Measurements from ENCODE around the gene SMAP1.

SMAP1 gene

DNA sequence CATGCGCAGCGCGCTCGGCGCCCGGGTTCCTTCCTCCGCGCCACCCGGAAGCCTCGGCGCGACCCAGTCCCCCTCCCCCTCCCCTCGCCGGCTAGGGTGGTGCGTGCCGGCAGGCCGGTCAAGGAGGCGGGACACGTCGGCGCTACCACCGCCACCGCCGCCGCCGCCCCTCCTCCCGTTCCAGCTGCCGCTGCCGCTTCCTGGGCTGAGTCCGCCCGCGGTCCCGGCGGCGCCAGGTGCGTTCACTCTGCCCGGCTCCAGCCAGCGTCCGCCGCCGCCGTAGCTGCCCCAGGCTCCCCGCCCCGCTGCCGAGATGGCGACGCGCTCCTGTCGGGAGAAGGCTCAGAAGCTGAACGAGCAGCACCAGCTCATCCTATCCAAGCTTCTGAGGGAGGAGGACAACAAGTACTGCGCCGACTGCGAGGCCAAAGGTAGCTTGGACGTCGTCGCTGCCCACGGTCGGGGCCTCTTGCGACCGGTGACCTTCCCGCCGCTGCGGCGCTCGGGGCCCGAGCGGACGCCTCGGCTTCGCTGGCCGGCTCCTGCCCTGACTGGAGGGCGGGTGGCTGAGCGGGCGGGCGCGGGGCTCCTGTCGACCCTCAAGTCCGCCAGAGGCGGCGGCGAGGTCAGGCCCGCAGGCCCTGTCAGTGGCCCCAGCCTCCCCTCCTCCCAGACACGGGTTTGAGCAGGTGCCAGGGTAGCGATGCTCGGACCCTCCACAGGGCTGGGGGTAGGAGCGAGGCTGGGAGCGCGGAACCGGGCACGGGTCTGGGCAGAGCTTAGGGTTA is at the start of gene SMAP1:
TSS of gene SMAP1 (plus strand) at position 173 of the 788 bp plus-strand sequence. CDS start at position 314, 141 bp downstream.
- peak; percentile 63 for DNase-seq

DNA sequence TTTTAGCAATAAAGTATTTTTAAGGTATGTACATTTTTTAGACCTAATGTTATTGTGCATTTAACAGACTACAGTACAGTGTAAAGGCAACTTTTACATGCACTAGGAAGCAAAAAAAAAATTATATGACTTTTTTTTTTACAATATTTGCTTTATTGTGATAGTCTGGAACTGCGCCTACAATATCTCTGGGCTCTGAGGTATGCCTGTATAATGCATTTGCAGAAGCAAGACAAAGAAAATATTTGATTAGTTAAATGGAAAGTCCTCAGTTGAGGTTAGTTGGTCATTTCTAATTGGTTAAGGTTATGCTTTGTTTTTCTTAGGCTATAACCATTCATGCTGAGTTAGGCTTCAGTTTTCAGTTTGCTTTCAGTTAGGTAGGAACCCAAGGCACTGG is 46.9 kb upstream of the SMAP1 start:
- no peak for DNase-seq

DNA sequence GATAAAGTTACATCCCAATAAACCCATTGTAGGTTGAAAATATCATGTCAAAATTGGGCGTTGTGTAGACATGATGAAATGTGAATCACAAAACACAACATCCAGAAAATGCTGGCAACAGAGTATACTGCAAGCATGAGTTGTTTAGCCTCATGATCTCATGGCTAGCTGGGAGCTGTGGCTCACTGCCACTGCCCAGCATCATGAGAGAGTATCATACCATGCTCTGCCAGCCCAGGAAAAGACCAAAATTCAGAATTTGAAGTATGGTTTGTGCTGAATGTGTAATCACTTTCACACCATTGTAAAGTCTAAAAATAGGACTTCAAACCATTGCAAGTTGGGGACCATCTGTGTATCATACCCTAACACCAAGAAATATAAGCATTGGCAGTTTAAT is 45.2 kb upstream of the SMAP1 start:
- no peak for DNase-seq

DNA sequence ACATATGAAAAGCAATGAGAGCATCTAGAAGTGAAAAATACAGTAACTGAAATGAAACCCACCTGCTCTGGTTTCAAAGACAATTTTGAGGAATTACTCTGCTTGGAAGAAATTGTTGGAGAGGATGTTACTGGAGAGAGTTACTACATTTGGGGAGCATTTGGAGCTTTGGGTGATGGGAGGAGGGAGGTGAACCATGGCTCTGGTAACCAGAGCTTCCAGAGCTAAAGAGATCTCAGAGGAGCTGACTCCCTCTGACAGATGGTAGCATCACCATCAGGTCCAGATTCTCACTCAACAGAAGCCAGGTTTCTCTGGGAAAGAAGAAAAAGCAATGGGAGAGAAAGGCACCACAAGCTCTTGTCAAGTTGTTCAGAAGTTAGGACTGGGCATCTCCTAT is 42.2 kb upstream of the SMAP1 start:
- no peak for DNase-seq

DNA sequence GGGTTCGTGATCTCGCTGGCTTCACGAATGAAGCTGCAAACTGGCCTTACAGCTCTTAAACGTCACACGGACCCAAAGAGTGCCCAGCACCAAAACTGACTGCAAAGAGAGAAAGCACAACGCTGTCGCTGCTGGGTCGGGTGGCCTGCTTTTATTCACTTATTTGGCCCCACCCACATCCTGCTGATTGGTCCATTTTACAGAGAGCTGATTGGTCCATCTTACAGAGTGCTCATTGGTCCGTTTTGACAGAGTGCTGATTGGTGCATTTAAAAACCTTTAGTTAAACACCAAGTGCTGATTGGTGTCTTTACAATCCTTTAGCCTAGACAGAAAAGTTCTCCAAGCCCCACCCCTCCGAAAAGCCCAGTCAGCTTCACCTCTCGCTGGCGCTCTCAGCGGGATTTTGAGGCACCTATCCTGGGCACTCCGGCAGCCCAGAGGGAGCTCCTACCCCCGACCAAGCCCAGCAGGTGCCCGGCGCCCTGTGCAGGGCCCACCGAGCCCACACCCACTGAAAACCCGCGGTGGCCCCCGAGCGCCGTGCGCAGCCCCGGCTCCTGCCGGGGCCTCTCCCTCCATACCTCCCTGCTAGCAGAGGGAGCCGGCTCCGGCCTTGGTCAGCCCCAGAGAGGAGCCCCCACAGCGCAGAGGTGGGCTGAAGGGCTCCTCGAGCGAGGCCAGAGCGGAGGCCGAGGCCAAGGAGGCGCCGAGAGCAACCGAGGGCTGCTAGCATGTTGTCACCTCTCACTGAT is 40.0 kb upstream of the SMAP1 start:
- DNase-seq: no peak

DNA sequence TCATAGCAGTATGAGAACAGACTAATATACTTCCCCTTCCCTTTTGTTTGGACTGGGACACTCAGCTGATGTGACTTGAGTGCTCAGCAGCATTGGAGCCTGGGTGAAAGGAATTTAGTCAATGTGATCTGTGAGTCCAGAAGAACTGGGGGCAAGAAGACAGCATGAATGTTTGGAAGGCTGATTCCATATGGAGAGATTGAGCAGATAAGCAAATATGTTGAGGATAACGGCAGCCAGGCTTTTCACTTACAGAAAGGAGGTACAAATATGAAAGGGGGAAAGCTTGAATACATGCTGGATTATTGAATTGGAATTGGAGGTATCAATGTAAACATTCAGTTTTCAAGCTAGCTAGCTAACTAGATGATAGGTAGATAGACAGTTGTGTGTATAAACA is 37.8 kb upstream of the SMAP1 start:
- DNase-seq: no peak

DNA sequence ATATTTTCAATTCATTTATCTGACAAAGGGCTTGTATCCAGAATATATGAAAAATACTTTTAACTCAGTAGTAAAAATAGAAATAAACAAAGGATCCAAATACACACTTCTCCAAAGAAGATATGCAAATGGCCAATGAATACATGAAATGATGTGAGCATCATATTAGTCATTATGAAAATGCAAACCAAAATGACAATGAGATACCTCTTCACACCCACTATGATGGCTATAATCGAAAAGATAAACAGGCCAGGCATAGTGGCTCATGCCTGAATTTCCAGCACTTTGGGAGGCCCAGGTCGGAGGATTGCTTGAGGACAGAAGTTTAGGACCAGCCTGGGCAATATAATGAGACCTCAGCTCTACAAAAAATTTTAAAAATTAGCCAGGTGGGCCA is 33.8 kb upstream of the SMAP1 start:
- no peak for DNase-seq

DNA sequence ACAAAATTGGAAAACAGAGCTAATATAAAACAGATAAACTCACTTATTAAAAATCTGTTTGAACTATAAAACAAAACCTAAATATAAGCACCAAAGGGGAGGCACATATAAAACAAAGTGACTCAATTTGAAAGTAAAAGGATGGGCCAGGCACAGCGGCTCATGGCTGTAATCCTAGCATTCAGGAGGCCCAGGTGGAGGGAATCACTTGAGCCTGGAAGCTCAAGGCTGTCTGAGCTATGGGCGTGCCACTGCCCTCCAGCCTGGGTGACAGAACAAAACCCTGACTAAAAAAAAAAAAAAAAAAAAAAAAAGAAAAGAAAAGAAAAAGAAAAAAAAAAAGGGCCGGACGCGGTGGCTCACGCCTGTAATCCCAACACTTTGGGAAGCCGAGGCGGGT is 31.1 kb upstream of the SMAP1 start:
- no peak for DNase-seq

DNA sequence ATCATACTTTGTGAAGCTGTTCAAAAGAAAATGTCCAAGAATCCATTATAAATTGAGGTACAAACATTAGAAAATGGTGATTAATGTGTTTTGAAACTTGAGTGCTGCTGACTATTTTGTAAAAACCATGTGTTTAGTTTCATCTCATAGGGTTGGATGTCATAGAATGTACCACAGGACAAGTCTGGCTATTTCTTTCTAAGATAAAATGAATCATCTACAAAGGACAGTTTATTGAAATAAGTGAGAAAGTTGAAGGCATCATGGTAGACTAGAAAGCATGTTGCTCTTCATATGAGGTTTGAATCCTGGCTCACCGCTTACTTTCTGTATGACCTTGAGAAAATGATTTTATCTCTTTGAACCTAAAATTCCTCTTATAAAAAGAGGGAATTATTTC is 29.2 kb upstream of the SMAP1 start:
- no peak for DNase-seq

DNA sequence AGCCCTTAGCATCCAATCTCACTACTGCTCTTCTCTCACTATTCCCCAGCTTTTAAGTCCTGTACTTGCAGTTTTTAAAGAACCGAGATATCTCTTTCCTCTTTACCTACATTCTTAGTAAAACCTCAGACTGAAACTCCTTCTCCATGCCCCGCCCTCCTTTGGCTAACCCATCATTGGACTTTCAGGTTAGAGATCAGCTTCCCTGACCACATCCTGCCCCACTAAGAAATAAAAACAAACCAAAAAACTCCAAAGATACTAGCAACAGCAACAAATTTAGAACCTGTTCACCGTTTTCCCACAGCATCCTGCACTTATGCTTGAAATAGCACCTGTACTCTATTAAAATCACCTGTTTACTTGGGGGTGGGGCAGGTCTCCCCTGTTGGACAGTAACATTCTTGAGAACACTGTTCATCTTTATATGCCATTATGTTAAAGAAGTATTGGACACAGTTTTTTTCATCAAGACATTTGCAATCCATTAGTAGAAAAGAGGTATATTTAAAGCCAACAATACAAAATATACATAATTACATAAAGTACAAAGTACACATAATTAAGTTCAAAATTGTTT is 16.3 kb upstream of the SMAP1 start:
- no peak for DNase-seq

DNA sequence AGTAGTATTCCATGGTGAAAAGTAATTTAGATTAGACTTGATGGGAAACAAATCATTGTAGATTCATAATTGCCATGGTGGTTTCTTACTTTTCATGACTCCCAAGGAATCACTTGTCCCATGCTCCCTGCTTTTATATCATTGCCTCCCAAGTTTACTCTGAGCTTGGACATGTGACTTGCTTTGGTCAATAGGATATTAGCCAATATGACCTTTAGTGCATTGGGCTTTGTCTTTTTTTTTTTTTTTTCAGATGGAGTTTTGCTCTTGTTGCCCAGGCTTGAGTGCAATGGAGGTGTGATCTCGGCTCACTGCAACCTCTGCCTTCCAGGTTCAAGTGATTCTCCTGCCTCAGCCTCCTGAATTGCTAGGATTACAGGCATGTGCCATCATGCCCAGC is 15.5 kb upstream of the SMAP1 start:
- no peak for DNase-seq

DNA sequence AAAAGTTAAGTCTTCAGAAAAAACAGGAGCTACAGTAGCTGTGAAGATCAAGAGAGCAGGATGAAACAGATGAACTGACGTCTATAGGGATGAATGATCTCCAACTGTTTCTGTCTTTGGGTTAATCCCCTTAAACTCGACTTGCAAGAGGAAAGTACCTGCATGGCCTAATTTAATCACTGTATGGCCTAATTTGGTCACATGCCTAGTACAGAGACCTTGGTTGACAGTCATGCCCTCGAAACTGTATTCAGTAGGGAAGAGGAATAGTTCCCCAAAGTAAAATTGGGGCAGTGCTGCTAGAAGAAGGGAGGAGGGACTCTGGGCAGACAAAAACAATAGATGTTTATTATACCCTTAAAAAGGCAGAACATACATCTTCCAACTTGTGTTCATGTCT is 10.0 kb upstream of the SMAP1 start:
- no peak for DNase-seq

DNA sequence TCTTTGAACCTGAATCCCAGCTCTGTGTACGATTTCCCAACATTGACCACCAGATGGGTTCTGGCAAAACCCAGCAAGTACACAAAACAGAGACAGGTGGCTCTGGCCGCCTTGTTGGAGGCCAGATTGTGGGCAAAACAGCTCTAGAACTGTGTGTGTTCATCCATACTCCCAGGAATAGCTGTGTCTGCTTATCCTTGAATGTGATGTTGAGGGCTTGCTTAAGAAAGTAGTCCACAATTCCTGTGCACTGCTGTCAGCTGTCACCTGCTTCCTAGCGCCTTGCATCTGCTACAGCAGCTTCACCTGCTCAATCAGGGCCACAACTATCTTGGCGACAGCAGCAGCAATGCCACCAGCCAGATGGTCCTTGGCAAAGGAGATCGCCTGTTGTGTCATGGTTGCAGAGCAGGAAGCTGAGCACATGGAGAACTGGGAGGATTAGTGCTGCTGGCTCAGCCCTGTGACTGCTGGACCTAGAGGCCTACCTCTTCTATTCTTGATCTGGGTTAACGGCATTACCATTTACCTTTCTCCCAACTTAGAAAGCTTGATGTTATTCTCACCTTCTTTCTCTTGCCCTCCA is 3.7 kb upstream of the SMAP1 start:
- no peak for DNase-seq

DNA sequence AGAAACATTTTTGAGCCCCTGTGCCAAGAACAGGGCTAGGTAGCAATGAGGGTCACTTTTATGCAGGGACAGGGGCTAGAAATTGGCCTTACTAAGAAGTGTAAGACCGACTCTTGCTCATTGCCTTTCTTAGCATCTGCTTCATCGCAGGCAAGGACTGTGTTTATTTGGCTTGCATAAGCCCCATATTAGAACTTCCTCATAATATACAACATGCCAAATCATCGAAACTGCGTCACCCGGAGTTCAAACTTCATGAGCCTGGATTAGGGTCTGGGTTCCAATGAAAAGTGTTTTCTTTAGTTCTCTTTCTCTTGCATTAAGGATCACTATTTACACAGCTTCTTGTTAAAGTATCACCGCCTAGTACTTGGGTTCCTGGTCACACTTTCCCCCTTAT is 977 bp upstream of the SMAP1 start:
- DNase-seq: no peak

DNA sequence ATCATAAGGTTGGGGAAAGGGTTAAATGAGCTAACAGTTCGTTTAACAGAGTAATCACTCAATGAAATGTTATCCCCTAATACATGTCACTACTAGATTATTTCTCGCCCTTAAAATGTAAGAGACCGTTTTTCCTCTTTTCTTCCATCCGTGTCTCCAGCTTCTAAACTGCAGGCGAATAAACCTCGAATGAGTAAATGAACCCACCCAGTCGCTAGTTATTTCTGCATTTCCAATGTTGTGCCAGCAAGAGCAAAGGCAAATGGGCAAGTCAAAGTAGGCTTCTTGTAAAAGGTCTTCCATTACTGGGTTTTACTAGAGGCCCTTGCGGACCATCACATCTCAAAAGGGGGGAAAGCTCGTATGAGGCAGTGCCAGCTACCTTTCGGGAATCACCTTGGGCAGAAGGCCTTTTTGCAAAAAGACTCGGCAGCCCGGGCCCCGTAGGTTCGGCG is 400 bp upstream of the SMAP1 start:
- peak; percentile 71 for DNase-seq

DNA sequence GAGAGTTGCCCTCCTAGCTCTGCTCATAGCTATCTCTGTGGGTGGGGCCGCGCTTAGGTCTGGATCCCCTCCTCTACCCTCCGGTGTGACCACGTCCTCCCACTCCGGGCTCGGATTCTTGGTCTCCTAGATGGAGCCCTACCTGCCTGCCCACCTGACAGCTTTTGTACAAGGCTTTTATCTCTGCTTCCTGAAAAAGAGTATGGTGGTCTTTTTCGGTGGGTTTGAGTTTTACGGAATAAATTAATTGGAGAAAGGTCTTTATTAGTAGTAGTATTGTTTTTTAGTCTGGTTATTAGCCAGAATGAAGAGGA is 773 bp downstream of the SMAP1 start:
- DNase-seq: no peak

DNA sequence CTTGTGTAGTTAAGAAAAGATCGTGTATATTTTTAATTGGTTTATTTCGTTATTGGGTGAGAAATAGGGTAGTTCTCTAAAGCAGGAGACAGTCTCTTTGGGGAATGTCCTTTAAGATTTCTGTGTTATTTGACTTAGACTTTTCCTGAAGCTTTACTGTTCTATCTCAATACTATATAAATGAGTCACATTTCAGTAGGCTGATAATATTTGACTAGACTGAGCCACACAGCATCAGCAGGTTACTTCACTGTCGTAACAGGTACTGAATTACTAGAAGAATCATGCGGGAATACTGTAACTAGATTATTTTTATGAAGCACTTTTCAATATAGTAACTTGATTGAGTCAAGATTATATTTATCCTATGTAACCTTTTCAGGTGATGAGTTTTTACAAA is 1.4 kb downstream of the SMAP1 start:
- DNase-seq: no peak

DNA sequence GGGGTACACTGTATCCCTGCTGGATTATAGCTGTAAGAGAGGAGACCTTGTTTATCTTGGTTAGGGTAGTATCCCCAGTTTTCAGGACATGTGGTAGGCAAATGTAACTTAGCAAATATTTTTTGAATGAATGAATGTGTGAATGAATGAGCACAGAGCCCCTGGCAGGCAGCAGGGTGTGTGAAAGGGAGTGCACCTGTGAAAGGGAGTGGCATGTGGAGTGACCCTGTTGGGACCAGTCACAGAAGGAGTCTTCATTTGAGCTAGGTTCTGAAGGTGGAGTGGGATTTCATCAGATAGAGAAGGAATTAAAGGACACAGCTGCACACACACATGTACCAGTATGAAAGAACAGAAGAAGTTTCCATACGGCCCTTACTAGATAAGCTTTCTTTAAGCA is 4.9 kb downstream of the SMAP1 start:
- DNase-seq: no peak

DNA sequence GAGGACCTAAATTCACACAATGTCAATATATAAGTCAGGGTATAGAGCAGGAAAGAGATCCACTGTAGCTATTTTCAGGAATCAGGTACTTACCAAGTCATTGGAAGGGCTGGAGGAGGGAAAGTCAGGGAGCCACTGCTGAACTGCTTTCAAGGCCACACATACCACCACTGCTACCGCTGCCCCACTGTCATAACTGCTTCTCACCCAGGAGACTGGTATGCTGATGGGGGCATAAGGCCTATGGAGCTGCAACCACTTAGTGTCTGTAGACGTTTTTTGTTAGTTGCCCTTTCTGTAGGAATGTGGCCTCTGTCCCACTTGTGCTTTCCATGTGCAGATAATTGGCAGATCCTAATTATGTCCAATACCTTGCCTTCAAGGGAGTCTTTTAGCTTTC is 5.4 kb downstream of the SMAP1 start:
- DNase-seq: no peak

DNA sequence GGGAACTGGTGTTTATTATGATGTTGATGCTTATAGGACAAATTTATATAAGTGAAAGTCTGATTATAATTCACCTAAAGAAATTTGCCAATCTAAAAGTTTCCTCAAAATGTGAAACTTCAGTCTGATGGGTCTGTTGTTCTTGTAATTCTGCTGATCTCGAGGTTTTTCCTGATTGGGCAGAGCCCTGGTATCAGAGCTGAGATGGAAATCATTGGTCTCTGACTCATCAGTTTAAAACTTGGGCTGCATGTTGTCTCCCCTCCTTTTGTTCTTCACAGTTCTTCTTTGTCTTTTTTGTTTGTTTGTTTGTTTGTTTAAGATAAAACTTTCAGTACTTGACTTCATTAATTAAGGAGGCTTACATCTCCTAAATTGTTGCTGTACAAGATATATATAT is 5.9 kb downstream of the SMAP1 start:
- DNase-seq: no peak

DNA sequence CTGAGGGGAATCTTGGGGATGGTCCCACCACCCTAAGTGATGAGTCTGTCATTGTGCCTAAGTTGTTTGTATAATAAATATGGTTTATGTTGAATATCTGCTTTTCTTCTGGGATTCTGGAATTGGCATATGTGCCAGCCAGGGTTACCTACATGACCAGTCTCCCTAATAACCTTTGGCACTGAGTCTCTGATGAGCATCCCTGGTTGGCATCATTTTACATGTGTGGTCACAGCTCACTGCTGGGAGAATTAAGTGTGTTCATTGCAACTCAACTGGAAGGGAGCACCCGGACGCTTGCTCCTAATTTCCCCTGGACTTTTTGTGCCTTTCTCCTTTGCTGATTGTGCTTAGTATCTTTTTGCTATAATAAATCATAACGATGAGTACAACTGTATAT is 8.1 kb downstream of the SMAP1 start:
- no peak for DNase-seq

DNA sequence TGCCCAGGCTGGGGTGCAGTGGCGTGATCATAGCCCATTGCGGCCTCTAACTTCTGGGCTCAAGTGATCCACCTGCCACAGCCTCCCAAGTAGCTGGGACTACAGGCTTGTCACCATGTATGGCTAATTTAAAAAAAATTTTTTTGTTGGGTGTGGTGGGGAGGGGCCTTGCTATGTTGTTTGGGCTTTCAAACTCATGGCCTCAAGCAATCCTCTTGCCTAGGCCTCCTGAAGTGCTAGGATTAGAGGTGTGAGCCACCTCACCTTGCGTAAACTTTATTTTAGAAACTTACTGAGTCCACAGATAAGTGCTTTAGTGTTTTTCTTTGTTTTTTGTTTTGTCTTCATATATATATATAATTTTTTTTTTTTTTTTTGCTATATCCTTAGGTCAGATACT is 9.1 kb downstream of the SMAP1 start:
- DNase-seq: no peak

DNA sequence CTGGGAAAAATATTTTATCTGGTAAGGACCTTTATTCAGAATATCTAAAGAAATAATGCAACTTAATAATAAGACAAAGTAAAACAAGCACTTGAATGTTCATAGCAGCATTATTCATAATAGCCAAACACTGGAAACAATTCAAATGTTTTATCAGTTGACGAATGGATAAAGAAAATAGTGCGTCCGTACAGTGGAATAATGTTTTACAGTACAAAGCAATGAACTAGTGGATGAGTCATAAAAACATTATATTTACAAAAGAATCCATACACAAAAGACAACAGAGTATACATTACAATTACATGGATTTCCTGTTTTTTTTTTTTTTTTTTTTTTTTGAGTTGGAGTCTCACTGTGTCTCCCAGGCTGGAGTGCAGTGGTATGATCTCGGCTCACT is 12.7 kb downstream of the SMAP1 start:
- no peak for DNase-seq

Data from KG1 (cell line).